Tibial artery (tissue), 4 donors: ENCODE measurements around the gene ALAS2.

Experiments
- DNase-seq, 2 donors: peaks; one replicate each; pipeline ENCODE4 v3.0.0-alpha.2; 2019
- H3K27ac ChIP-seq, 2 donors: fragments of 200-600 bp; sonication (generic) in 1 of 2; 1 replicate in 1 of 2; 2 replicates in 1 of 2; pipeline ENCODE4 v1.5.1; 2018 to 2019; ENCODE audit warnings: mild to moderate bottlenecking in 1 of 2
- H3K27me3 ChIP-seq, 2 donors: fragments of 200-600 bp; sonication (generic) in 1 of 2; one replicate each; pipeline versions ENCODE4 v1.5.1 to v1.6.0; 2016 to 2019
- H3K36me3 ChIP-seq, 3 donors: fragments of 200-600 bp; sonication (generic) in 2 of 3; one replicate each; pipeline ENCODE4 v1.5.1; 2016 to 2019; ENCODE audit warnings: mild to moderate bottlenecking in 2 of 3
- H3K4me1 ChIP-seq, 4 donors: fragments of 200-600 bp; sonication (generic) in 2 of 4; 1 replicate in 3 of 4; 2 replicates in 1 of 4; pipeline ENCODE4 v1.5.1; 2016 to 2019
- H3K4me3 ChIP-seq, 2 donors: fragments of 200-600 bp; sonication (generic) in 1 of 2; 1 replicate in 1 of 2; 2 replicates in 1 of 2; pipeline ENCODE4 v1.5.1; 2018 to 2019; ENCODE audit warnings: mild to moderate bottlenecking in 2 of 2
- H3K9me3 ChIP-seq, 3 donors: fragments of 200-600 bp; sonication (generic) in 1 of 3; one replicate each; pipeline ENCODE4 v1.5.1; 2016 to 2019
- intact Hi-C: fragments of 100-400 bp; cut with DNase I; formaldehyde crosslinking; loops from one replicate; pipeline ENCODE4 v1.15.0; 2023; ENCODE audit warnings: low total_unique reads
- TF ChIP-seq, protein P1 (sequence below), 2 experiments: fragments of 200-600 bp in 1 of 2; fragments of 450-650 bp in 1 of 2; IDR thresholded peaks; one replicate each; pipeline ENCODE4 v1.5.1; 2017 to 2019; ENCODE audit warnings: antibody characterized with exemption in 2 of 2, mild to moderate bottlenecking in 1 of 2, moderate library complexity in 1 of 2

Gene ALAS2

GRCh38 chrX:54964766-54965497, 65.8 kb downstream of the ALAS2 start:
- H3K36me3 ChIP-seq: no peaks in the 10 kb centered on the region
- H3K27ac ChIP-seq: no peak overlapping the region
- peaks cover 0 to 9% (median 6%) of the 10 kb centered on the region in 3 donors for H3K9me3 ChIP-seq
- no peak for DNase-seq
- no peaks in the 10 kb centered on the region for H3K27me3 ChIP-seq
- intact Hi-C loops: no loop called here
- no peak overlapping the region for H3K4me3 ChIP-seq
- TF ChIP-seq, protein P1, sequence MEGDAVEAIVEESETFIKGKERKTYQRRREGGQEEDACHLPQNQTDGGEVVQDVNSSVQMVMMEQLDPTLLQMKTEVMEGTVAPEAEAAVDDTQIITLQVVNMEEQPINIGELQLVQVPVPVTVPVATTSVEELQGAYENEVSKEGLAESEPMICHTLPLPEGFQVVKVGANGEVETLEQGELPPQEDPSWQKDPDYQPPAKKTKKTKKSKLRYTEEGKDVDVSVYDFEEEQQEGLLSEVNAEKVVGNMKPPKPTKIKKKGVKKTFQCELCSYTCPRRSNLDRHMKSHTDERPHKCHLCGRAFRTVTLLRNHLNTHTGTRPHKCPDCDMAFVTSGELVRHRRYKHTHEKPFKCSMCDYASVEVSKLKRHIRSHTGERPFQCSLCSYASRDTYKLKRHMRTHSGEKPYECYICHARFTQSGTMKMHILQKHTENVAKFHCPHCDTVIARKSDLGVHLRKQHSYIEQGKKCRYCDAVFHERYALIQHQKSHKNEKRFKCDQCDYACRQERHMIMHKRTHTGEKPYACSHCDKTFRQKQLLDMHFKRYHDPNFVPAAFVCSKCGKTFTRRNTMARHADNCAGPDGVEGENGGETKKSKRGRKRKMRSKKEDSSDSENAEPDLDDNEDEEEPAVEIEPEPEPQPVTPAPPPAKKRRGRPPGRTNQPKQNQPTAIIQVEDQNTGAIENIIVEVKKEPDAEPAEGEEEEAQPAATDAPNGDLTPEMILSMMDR (IDR thresholded peaks at IDR 0.05): no peak
- no peaks in the 10 kb centered on the region for H3K4me1 ChIP-seq

DNA sequence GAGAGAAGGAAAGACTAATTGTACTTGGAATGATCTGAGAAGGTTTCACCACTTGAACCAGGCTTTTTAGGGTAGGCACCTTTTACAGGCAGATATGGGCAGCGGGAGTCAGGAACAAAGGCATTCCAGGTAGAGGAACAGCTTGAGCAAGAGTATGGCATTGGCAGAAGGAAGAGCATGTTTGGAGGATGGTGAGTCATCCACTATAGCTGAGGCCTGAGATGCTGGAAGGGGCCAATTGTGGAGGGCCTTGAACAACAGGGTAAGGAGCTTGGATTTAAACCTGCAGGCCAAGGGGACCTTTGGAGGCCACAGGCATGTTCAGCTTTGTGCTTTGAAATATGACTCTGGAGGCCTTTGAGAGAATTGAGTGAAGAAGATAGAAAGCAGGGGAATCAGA, 69.0 kb downstream of the ALAS2 start:
- H3K27me3 ChIP-seq: no peaks in the 10 kb centered on the region
- H3K27ac ChIP-seq: no peak overlapping the region
- no peaks in the 10 kb centered on the region for H3K36me3 ChIP-seq
- DNase-seq: no peak
- no peak overlapping the region for H3K4me3 ChIP-seq
- TF ChIP-seq, protein P1 (IDR thresholded peaks at IDR 0.05): no peak
- H3K9me3 ChIP-seq: no peaks in the 10 kb centered on the region
- intact Hi-C loops: no loop called here
- no peaks in the 10 kb centered on the region for H3K4me1 ChIP-seq
